Hair follicle dermal papilla cell (primary cell): ENCODE data around the gene TRNAU1AP. TPM values are rescaled to one million over a fixed set of nuclear protein-coding genes. Genes with fewer than 3 reads are reported as not detected.

Experiments used
- small RNA-seq: library from RNA; depleted of rRNA; stranded (forward); fragments of <200 nt; gene quantifications from one replicate; pipeline ENCODE3, GENCODE V24; 2012
- total RNA-seq: library from RNA; depleted of rRNA; stranded (reverse); fragments of >200 nt; gene quantifications from 2 replicates; pipeline ENCODE4 v1.2.3, GENCODE V29; 2012

The TRNAU1AP gene
- total RNA-seq = 25.0 and 27.8 TPM in 2 replicates

DNA sequence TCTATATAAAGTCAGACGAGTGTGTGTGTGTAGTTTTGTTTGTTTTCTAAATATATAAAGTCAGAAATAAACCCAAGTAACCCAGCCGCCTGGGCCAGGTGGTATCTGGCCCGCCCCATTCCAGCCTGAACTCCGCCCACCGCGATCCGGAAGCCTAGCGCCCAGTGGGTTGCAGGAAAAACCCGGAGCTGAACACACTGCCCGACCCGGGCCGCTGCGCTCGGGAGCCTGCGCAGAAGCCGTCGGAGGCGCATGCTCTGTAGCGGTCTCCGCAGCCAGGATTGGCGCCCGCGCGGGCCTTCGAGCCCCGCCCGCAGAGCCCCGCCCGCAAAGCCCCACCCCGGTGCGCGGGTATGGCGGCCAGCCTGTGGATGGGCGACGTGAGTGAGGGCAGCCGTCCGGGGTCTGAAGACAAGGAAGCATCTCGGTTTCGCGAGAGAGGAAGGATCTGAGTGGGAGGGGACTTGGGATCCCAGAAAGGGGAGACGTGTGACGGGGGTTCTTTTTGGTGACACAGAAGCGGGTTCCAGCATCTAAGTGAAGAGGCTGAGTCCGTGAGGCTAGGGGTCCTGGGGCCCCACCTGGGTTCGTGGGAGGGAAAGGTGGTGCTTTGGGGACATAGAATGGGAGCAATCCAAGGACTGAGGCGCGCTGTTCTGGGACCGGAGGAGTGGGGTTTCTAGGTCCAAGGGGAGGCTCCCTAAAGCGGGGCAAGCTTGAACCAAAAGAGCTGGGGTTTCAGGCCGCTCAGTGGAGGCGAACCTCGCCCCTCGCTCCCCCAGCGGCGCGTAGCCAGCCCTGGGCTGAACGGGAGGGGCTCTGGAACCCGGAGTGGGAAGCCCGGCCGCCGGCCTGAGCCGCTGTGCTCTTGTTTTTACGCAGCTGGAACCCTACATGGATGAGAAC is at the start of gene TRNAU1AP:
TRNAU1AP (plus strand) TSS at position 328 of the 906 bp plus-strand sequence; CDS start at position 354, 26 bp downstream.

GRCh38 chr1:28505406-28506187 is 47.3 kb upstream of the TRNAU1AP start, which contains the start of gene RCC1:
TSS of gene RCC1 (plus strand) at chr1:28506043. CDS start at chr1:28529867, 23,824 bp downstream.

DNA sequence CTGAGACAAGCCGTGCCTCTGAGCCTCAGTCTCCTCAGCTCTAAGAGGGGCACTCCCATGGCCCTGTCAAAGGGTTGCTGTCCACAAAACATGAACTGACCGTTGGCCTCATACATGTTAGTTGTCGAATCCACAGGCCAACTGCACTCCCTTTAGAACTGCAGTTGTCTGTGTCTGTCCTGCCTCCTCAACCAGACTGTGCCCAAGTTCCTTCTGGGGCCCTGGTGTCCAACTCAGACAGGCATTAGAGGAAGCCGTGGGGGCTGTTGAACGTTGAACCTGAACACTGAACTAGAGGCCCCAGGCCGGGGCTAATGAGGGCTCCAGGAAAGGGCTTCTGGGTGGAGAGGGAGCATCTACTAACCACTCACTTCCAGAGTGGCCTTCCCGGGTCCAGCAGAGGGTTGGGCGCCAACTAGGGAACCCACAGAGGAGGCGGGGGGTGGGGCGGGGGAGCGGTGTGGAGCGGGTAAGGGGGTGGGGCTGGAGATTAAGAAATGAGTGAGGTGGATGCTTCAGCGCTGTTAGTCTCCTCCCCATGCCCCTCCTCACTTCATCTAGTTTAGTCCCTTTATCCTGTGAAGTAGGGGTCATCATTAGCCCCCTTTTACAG is 38.9 kb downstream of the TRNAU1AP start, which contains the start of gene RAB42:
RAB42 (plus strand) TSS at position 558 of the 613 bp plus-strand sequence. CDS start 247 bp downstream, outside the sequence.

Small RNA genes within 50 kb of the gene (small RNA-seq; reads per million reads assigned to genes)
- gene SNORA16A = not detected
- gene SNORA44 = not detected
- not detected for gene SNORA61
- not detected for gene SNORA73A
- 3,783 reads per million, percentile 100 among the genes with 10 or more reads in this experiment for gene SNORA73B
- gene SNORD99 = 868 reads per million, percentile 99 among the genes with 10 or more reads in this experiment

Other genes with a start within 250 kb of the TRNAU1AP start
- 18.2 and 22.2 TPM in 2 replicates for gene MED18, start 224.0 kb upstream of the TRNAU1AP start, total RNA-seq
- 14.8 and 16.2 TPM in 2 replicates for gene PHACTR4, start 183.3 kb upstream of the TRNAU1AP start, total RNA-seq
- gene RCC1, start 47.0 kb upstream of the TRNAU1AP start, total RNA-seq = 30.8 and 31.8 TPM in 2 replicates
- gene RAB42, start 39.2 kb downstream of the TRNAU1AP start, total RNA-seq = 14.6 and 15.9 TPM in 2 replicates
- gene TAF12, start 90.0 kb downstream of the TRNAU1AP start, total RNA-seq = 22.7 and 27.1 TPM in 2 replicates
- gene RNU11, start 95.5 kb downstream of the TRNAU1AP start, total RNA-seq = not detected in 2 replicates
- 12.1 and 13.0 TPM in 2 replicates for gene GMEB1, start 115.7 kb downstream of the TRNAU1AP start, total RNA-seq
- 73.0 and 82.3 TPM in 2 replicates for gene YTHDF2, start 183.9 kb downstream of the TRNAU1AP start, total RNA-seq